HG02763 (cell line): Measurements from ENCODE around the gene MUCL3.
"Not testable (repeated sequence)": the region's sequence is repeated elsewhere in the genome, so short reads cannot be mapped to it uniquely, and the experiment has no call there.

Source experiments
- ATAC-seq: cut with Tn5 transposase; IDR thresholded peaks from one replicate; pipeline ENCODE4 v1.9.1; 2021; ENCODE audit warnings: mild to moderate bottlenecking, moderate library complexity; ENCODE audit not compliant: unreplicated experiment

MUCL3 gene

DNA sequence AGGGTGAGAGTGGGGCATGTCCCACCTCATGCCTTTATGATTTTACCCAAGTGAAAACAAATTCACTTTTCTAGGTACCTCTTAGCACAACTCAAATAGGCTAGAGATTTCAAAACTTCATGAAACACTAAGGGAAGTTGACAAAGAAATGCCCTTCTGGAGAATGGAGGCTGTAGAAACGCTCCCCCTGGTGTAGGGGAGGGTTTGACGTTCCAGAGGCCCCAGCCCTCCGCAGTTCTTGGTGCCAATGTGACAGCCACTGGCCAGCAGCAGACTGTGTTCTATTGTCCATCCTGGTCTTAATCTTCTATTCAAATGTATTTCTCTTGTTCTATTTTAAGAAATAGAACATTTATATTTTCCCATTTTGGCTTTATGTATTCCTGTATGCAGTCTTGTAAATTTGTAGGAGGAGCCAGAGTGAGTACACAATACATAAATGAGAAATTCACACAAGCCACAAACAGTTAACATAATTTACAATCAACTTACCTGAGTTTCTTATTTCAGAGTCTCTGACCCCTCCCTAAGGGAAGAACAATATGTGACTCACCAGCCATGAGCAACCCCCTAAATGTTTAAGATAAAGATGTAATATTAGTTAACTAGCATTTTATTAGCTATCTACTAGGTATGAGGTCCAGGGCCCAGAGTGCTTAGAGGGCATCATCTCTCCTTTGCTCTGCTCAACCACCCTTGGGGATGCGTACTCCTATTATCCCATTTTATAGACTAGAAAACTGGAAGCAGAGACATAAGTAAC lies 33.9 kb downstream of the MUCL3 start:
- ATAC-seq, result no peak

DNA sequence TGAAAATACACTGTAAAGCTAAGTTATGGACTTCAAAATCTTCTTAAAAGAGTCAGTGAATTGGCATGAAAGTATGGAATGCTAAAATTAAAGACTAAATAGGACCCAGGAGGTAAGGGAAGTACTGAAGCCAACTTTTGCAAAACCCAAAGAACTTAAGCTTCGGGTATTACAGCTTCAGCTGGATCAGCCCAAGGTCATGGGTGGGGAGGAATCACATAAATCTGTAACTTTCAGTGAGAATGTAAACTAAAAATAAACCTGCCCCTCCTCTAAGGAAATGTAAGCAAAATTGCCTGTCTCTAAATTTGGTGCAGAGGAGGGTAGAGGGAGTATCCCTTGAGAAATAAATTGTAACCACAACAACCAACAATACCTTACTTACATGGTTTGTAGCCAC lies 38.4 kb downstream of the MUCL3 start:
- no peak for ATAC-seq

DNA sequence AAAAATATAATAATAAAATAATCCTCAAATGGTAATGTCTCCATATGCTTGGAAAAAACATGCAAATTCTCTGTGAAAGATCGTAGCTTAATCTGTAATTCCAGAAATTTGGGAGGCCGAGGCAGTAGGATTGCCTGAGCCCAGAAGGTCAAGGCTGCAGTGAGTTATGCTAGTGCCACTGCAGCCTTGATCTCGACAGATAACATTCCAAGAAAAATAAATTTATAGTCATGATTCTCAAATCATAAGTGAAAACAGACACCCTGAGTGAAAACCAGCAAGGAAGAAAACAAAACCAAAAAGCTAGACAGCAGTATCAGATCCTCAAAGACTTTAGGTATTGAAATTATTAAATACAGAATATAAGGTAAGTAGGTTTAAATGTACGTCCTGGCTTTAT lies 38.9 kb downstream of the MUCL3 start:
- no peak for ATAC-seq

DNA sequence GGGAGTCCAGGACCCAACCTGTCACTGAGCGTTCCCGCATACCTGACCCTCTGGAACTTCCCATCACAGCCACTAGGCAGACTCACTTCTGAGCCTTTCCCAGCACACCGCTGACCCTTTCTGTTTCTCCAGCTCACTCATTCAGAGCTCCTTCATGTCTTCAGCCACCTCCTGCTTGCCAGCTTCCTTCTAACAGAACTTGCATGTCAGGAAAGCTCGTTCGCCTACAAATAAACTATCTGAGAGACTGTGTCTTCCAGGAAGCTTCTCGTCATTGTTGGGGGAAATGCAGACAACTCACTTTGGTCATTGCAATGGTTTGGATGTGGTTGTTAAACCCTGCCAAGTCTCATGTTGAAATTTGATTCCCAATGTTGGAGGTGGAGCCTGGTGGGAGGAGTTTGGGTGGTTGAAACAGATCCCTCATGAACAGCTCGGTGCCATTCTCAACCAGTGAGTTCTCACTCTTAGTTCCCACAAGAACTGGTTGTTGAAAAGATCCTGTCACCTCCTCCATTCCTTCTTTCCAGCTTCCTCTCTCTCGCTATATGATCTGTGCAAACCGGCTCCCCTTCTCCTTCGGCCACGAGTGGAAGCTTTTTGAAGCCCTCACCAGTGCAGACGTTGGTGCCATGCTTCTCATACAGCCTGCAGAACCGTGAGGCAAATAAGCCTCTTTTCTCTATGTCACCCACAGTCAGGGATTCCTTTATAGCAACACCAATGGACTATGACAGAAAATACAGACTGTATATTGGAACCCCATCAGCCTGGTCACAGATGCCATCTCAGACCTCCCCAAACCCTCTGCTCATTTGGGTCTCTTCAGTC lies 41.4 kb downstream of the MUCL3 start:
- no peak for ATAC-seq

DNA sequence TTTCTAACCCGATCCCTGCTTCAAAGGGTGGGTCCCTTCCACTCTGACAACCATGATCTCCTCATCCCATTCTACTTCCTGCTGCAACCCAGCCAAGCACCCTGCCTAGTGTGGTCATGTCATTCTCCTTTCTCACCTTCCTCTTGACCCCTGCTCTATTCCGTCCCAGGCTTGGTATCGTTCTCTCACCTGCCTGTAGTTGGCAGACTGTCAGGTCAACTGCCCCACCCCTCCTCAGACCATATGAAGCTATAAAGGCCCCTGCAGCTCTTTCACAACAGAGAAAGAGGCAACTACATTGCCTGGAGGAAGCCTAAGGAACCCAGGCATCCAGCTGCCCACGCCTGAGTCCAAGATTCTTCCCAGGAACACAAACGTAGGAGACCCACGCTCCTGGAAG lies 42.7 kb downstream of the MUCL3 start, which contains the start of gene MUC21:
Gene MUC21 (plus strand): TSS at position 280 of the 400 bp plus-strand sequence. CDS start 241 bp downstream, outside the sequence.
- ATAC-seq, result no peak

DNA sequence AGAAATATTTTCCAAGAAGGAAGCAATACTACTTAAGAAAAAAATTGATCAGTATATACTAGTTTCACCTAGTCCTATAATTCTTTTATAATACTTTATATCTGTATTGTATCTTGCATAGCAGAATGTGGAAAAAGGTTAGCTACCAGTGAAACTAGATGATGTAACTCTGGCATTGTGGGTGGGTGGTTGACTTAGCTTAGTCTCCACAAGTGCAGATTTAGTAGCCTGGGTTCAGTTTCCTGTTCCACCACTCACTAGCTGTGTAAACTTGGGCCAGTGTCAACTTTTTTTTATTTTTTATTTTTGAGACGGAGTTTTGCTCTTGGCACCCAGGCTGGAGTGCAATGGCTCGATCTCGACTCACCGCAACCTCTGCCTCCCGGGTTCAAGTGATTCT lies 44.7 kb downstream of the MUCL3 start:
- ATAC-seq, result no peak

DNA sequence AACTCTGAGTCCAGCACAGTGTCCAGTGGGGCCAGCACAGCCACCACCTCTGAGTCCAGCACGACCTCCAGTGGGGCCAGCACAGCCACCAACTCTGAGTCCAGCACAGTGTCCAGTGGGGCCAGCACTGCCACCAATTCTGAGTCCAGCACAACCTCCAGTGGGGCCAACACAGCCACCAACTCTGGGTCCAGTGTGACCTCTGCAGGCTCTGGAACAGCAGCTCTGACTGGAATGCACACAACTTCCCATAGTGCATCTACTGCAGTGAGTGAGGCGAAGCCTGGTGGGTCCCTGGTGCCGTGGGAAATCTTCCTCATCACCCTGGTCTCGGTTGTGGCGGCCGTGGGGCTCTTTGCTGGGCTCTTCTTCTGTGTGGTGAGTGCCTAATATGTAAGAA lies 46.5 kb downstream of the MUCL3 start:
- no peak for ATAC-seq

DNA sequence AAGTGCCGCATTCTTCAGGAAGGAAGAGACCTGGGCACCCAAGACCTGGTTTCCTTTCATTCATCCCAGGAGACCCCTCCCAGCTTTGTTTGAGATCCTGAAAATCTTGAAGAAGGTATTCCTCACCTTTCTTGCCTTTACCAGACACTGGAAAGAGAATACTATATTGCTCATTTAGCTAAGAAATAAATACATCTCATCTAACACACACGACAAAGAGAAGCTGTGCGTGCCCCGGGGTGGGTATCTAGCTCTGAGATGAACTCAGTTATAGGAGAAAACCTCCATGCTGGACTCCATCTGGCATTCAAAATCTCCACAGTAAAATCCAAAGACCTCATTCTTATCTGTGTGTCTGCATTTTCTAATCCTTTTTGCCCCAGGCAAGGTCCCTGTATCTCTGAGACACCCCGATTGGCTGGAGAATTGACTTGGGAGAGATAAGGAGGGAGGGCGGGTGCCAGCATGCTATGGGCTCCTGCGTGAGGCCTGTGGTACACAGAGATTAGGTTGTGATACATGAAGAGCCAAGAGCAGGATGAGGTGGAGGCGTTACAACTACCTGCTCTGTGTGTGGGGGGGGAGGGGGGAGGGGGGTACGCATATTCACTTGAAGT lies 47.5 kb downstream of the MUCL3 start:
- no peak for ATAC-seq

DNA sequence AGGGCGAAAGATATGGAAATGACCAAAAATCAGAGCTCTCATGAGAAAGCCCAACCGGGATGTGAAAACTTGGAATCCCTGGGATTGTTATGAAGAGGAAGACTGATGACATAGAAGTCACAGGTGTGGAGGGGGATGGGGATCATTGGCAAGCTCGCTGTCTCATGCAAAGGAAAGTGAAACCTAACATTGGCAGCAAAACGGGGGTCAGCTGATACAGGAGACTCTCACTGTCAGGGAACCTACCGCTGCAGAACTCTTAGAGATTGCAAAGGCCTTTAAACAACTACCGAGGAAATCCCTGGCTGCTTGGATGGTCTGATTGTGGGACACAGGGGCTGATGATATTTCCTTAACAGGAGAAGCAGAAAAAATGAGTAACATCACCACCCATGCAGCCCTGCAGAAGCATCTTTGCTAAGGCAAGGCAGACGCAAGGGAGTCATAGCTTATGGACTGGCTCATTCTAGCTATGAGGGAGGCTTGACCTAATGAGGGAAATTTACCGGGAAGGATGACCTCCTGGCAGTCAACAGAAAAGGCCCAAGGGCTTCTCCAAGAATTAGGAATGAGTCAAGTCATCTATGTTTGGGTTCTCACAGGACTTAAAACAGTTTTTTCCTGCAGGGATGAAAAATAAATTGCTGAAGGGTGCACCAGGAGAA lies 49.8 kb downstream of the MUCL3 start:
- no peak for ATAC-seq

DNA sequence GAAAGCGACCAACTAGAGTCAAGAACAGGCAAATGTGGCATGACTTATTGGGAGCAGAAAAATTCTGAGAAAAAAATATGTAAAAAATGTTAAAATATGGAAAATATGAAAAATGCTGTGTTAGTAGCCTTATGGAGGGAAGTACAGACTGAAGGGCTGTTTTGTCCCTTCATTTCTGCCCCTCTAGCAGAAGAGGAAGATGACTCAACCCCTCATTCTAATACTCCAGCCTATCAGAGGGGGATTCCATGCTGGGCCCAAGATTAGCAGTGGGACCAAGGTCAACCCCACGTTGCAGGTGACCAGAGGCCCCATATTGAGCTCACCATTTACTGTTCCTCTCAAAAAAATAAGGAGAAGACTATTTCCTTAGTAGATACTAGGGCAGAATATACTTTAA lies 51.1 kb downstream of the MUCL3 start:
- ATAC-seq, result no peak

DNA sequence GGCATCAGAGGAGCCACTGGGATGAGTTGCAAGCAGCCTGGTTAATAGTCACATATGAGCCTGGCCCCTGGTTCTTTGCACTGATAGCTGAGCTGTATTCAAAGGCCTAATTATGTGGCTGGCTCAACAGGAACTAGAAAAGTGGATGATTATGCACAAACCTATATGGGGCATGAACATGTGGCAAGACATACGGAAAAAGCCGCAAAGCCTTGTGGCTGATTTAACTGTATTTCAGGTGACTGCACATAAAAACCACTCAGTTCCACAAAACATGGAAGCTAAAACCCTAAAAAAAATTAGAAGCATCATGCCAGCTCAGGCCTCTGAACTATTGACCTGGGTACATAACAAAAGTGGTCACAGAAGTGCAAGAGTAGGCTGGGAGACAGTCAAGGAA lies 56.5 kb downstream of the MUCL3 start:
- ATAC-seq, result no peak

DNA sequence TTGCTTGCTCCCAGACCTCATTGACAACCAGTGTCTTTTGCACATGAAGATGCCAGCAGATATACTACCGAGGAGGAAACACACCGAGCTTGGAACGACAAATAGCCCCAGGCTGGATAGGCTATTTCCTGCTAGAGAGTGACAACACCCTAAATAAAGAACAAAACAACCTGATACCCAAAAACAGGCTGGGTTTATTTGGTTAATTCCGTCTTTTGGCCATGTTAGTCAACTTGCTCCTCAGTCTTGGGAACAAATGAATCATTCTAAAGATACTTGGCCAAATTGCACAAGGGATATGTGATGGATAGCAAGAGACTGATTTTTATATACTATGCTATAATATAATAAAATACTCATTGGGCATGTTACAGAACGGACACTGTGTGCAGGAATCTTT lies 58.0 kb downstream of the MUCL3 start:
- no peak for ATAC-seq

DNA sequence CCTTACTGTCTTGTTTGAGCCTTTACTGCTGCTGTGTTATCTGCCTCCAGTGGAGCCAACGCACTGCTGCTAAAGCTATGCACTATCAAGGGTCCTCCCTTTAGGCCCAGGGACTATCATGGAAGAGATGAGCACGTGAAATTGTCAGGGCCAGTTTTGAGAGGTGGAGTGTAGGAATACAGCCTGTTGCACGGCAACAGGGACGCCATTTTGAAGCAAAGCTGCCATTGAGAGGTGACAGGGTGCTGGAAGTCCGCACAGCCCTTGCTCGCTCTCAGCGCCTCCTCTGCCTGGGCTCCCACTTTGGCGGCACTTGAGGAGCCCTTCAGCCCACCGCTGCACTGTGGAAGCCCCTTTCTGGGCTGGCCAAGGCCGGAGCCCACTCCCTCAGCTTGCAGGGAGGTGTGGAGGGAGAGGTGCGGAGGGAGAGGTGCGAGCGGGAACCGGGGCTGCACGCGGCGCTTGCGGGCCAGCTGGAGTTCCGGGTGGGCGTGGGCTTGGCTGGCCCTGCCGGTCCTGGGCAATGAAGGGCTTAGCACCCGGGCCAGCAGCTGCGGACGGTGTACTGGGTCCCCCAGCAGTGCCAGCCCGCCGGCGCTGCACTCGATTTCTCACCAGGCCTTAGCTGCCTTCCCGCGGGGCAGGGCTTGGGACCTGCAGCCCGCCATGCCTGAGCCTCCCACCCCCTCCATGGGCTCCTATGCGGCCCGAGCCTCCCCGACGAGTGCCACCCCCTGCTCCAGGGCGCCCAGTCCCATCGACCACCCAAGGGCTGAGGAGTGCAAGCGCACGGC lies 59.5 kb downstream of the MUCL3 start:
- ATAC-seq, result not testable (repeated sequence)

DNA sequence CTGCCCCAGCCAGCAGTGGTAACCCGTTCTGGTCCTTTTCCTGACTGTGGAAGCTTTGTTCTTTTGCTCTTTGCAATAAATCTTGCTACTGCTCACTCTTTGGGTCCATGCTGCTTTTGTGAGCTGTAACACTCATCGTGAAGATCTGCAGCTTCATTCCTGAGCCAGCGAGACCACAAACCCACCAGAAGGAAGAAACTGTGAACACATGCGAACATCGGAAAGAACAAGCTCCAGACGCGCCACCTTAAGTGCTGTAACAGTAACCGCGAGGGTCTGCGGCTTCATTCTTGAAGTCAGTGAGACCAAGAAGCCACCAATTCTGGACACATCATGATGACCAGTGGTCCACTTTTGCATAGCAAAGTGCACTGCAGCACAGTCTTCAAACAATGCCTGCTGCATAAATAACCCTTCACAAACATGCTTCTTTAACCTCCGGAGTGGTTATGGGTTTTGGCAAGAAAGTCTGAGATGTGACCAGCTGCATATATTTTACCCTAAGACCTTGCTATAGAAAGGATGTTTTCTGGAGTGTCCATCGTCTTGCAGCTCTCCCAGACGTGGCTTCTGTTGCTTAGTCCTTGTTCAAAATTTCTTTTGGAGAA lies 60.6 kb downstream of the MUCL3 start:
- no peak for ATAC-seq

DNA sequence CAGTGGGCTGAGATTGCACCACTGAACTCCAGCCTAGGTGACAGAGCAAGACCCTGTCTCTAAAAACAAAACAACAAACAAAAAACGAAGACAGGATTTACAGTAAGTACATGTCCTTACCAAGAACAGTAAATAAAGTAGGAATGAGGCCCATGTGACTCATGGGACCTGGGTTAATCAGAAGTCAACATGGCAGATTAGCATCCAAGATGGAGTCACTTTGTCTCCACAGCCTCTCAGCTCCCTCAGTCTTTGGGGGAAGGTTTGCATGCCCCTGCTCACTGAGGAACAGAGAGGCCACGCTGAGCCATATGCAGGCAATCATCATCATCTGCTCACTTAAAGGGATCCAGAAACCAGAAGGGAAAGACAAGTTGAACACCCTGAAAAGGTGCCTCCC lies 61.7 kb downstream of the MUCL3 start:
- no peak for ATAC-seq
